Uterus (tissue), 4 donors: ENCODE data around the gene TMTC3. TPM values are rescaled to one million over a fixed set of nuclear protein-coding genes. Genes with fewer than 3 reads are reported as not detected.

ENCODE experiments used
- DNase-seq, 2 donors: peaks; one replicate each; pipeline ENCODE4 v3.0.0-alpha.2; 2019 to 2020
- H3K27ac ChIP-seq, 2 donors: fragments of 200-600 bp; sonication (generic); 1 replicate in 1 of 2; 2 replicates in 1 of 2; pipeline ENCODE4 v1.5.1; 2016 to 2018
- H3K27me3 ChIP-seq, 2 donors: fragments of 200-600 bp; sonication (generic); one replicate each; pipeline ENCODE4 v1.5.1; 2018 to 2019; ENCODE audit warnings: control low read depth in 1 of 2
- H3K36me3 ChIP-seq, 2 donors: fragments of 200-600 bp; sonication (generic); one replicate each; pipeline ENCODE4 v1.5.1; 2019; ENCODE audit warnings: control low read depth in 1 of 2
- H3K4me1 ChIP-seq, 2 donors: fragments of 200-600 bp; sonication (generic); one replicate each; pipeline ENCODE4 v1.5.1; 2018 to 2019; ENCODE audit warnings: control low read depth in 1 of 2
- H3K4me3 ChIP-seq, 2 donors: fragments of 200-600 bp; sonication (generic); 1 replicate in 1 of 2; 2 replicates in 1 of 2; pipeline ENCODE4 v1.5.1; 2018 to 2019; ENCODE audit warnings: mild to moderate bottlenecking in 1 of 2
- H3K9me3 ChIP-seq, 2 donors: fragments of 200-600 bp; sonication (generic); one replicate each; pipeline ENCODE4 v1.5.1; 2019; ENCODE audit warnings: control low read depth in 1 of 2
- CTCF ChIP-seq, 4 experiments: fragments of 200-600 bp in 2 of 4; fragments of 450-650 bp in 2 of 4; sonication (generic) in 2 of 4; IDR thresholded peaks; one replicate each; pipeline ENCODE4 v1.5.1; 2016 to 2019; ENCODE audit warnings: antibody characterized with exemption in 4 of 4, mild to moderate bottlenecking in 2 of 4, moderate library complexity in 1 of 4
- POLR2A ChIP-seq, 2 donors: fragments of 450-650 bp; IDR thresholded peaks; one replicate each; pipeline ENCODE4 v1.6.1; 2016; ENCODE audit warnings: antibody characterized with exemption in 2 of 2, mild to moderate bottlenecking in 1 of 2, moderate library complexity in 1 of 2
- intact Hi-C: fragments of 100-400 bp; cut with DNase I; formaldehyde crosslinking; loops from one replicate; pipeline ENCODE4 v1.15.1; 2023; ENCODE audit warnings: low total_unique reads
- total RNA-seq, 4 donors: library from RNA; depleted of rRNA in 3 of 4; stranded (reverse); fragments of >200 nt in 3 of 4; gene quantifications; one replicate each; pipeline versions ENCODE4 v1.1.0 to v1.2.4, GENCODE V29; 2014 to 2023
- donor health status: DM: yes; HTN: yes; CAD: no.

Gene TMTC3
- total RNA-seq, 4 donors from 2014 or later: 9.0 to 86.5 (median 20.0) TPM

- Histone ChIP-seq H3K4me3 (no peak overlapping the region), H3K36me3 (no peaks in the 10 kb centered on the region), H3K9me3 (no peaks in the 10 kb centered on the region), H3K4me1 (no peaks in the 10 kb centered on the region), H3K27ac (no peak overlapping the region), H3K27me3 (no peaks in the 10 kb centered on the region)
- TF ChIP-seq CTCF (IDR thresholded peaks at IDR 0.05) (no peak), POLR2A (IDR thresholded peaks at IDR 0.05) (no peak)
- no peak for DNase-seq
- intact Hi-C loops: no loop called here
Measured at GRCh38 chr12:88188180-88188579, 46.1 kb downstream of the TMTC3 start.

- H3K27ac ChIP-seq: no peak overlapping the region
- no peaks in the 10 kb centered on the region for H3K36me3 ChIP-seq
- H3K9me3 ChIP-seq: no peaks in the 10 kb centered on the region
- intact Hi-C loops: no loop called here
- H3K4me3 ChIP-seq: no peak overlapping the region
- no peaks in the 10 kb centered on the region for H3K4me1 ChIP-seq
- no peaks in the 10 kb centered on the region for H3K27me3 ChIP-seq
- no peak for DNase-seq
- TF ChIP-seq POLR2A (IDR thresholded peaks at IDR 0.05) (no peak), CTCF (IDR thresholded peaks at IDR 0.05) (no peak)
Measured at GRCh38 chr12:88192426-88192825, 50.3 kb downstream of the TMTC3 start.

GRCh38 chr12:88194868-88195267 is 52.8 kb downstream of the TMTC3 start:
- Histone ChIP-seq H3K36me3 (no peaks in the 10 kb centered on the region), H3K4me1 (no peaks in the 10 kb centered on the region), H3K9me3 (no peaks in the 10 kb centered on the region), H3K27me3 (no peaks in the 10 kb centered on the region), H3K27ac (no peak overlapping the region), H3K4me3 (no peak overlapping the region)
- intact Hi-C loops: no loop called here
- no peak for DNase-seq
- TF ChIP-seq CTCF (IDR thresholded peaks at IDR 0.05): no peak
- TF ChIP-seq POLR2A (IDR thresholded peaks at IDR 0.05): no peak

DNA sequence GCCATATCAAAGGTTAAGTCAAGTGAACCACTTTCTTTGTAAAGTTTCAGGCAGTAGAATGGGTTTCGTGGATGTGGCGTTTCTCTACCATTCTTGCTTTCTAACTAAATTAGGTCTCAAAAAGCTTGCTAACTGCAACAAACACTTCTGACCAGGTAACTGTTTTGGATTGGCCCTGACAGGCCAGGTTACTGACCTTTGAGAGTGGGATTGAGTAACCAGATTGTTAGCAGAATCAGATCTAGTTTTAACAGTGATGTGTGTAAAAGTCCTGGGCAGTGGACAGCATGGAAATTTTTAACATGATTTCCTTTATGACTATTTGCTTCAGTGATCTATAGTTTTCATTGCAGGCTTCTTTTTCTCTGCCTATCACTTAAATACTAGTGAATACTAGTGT is 57.9 kb downstream of the TMTC3 start:
- H3K27ac ChIP-seq: no peak overlapping the region
- no peak for TF ChIP-seq CTCF (IDR thresholded peaks at IDR 0.05)
- no peak for TF ChIP-seq POLR2A (IDR thresholded peaks at IDR 0.05)
- no peaks in the 10 kb centered on the region for H3K27me3 ChIP-seq
- no peak for DNase-seq
- no peaks in the 10 kb centered on the region for H3K4me1 ChIP-seq
- no peak overlapping the region for H3K4me3 ChIP-seq
- H3K9me3 ChIP-seq: no peaks in the 10 kb centered on the region
- intact Hi-C loops: no loop called here
- no peaks in the 10 kb centered on the region for H3K36me3 ChIP-seq

GRCh38 chr12:88202500-88202899 is 60.4 kb downstream of the TMTC3 start:
- Histone ChIP-seq H3K36me3 (no peaks in the 10 kb centered on the region), H3K4me3 (no peak overlapping the region), H3K4me1 (no peaks in the 10 kb centered on the region), H3K27me3 (no peaks in the 10 kb centered on the region), H3K27ac (no peak overlapping the region), H3K9me3 (no peaks in the 10 kb centered on the region)
- TF ChIP-seq CTCF (IDR thresholded peaks at IDR 0.05) (no peak), POLR2A (IDR thresholded peaks at IDR 0.05) (no peak)
- intact Hi-C loops: no loop called here
- DNase-seq: no peak
